ENCODE results near the gene BEST2. TPM values are rescaled to one million over a fixed set of nuclear protein-coding genes. Genes with fewer than 3 reads are reported as not detected.

Gene BEST2
- total RNA-seq (2021), result 3.3 to 4.7 TPM (median 4.1 TPM) in 3 replicates
- Bru-seq, nascent RNA, result percentile 25 among the genes with signal in this experiment
- long read RNA-seq, experiment 1, transcript BEST2-204 (10 exons, 2,000 nt), result major isoform, 10 of 11 reads
- long read RNA-seq, experiment 1, partial matches to known transcripts, result 0 of 11 reads
- long read RNA-seq, experiment 1, other reads (novel, unspliced or antisense), result 0 of 11 reads
- long read RNA-seq, experiment 2, partial matches to known transcripts, result 1 of 6 reads
- long read RNA-seq, experiment 2, other reads (novel, unspliced or antisense), result 0 of 6 reads
- long read RNA-seq, experiment 3, result 0 reads

DNA sequence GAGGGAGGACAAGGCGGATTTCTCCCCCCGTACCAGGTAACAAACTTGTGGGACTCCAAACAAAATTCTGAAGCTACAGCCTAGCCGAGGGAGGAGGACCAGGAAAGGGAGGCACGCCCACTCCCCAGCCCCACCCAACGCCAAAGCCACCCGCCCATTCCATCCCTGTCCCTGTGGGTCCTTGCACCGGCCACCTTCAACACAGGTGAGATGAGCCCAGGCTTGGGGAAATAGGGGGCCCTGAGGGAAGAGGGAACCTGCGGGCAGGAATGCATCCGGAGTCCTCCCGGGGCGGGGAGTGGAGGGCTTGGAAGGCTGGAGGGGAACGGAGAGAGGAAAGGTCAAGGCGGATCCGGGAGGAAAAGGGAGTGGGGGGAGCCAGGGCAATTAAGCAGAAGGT, at the start of gene BEST2:
Gene BEST2 (plus strand): TSS at position 157 of the 400 bp plus-strand sequence. CDS start 802 bp downstream, outside the sequence.
- Mint-ChIP-seq H3K27me3 (ENCODE audit: low read depth) (peaks cover 49% of the 10 kb centered on the region), H3K36me3 (peaks cover 13% of the 10 kb centered on the region), H3K27ac (no peak within 1 kb of the TSS), H3K9me3 (no peaks in the 10 kb centered on the region), H3K4me1 (peaks cover 13% of the 10 kb centered on the region), H3K4me3 (peak within 1 kb of the TSS; percentile 69)
- ATAC-seq (peak; percentile 74), DNase-seq (ENCODE audit: low spot score) (peak; percentile 61)
- POLR2A ChIA-PET, result no interaction called here
- TF ChIP-seq, protein P1, sequence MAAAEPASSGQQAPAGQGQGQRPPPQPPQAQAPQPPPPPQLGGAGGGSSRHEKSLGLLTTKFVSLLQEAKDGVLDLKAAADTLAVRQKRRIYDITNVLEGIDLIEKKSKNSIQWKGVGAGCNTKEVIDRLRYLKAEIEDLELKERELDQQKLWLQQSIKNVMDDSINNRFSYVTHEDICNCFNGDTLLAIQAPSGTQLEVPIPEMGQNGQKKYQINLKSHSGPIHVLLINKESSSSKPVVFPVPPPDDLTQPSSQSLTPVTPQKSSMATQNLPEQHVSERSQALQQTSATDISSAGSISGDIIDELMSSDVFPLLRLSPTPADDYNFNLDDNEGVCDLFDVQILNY (CRISPR knock-in tag; IDR thresholded peaks at IDR 0.05), result no peak
- TF ChIP-seq SP1 (CRISPR knock-in tag; conservative IDR thresholded peaks at IDR 0.05), result 0 out of 2 replicates have a peak, but pooled peaks have one; percentile 57
- TF ChIP-seq, protein P2, sequence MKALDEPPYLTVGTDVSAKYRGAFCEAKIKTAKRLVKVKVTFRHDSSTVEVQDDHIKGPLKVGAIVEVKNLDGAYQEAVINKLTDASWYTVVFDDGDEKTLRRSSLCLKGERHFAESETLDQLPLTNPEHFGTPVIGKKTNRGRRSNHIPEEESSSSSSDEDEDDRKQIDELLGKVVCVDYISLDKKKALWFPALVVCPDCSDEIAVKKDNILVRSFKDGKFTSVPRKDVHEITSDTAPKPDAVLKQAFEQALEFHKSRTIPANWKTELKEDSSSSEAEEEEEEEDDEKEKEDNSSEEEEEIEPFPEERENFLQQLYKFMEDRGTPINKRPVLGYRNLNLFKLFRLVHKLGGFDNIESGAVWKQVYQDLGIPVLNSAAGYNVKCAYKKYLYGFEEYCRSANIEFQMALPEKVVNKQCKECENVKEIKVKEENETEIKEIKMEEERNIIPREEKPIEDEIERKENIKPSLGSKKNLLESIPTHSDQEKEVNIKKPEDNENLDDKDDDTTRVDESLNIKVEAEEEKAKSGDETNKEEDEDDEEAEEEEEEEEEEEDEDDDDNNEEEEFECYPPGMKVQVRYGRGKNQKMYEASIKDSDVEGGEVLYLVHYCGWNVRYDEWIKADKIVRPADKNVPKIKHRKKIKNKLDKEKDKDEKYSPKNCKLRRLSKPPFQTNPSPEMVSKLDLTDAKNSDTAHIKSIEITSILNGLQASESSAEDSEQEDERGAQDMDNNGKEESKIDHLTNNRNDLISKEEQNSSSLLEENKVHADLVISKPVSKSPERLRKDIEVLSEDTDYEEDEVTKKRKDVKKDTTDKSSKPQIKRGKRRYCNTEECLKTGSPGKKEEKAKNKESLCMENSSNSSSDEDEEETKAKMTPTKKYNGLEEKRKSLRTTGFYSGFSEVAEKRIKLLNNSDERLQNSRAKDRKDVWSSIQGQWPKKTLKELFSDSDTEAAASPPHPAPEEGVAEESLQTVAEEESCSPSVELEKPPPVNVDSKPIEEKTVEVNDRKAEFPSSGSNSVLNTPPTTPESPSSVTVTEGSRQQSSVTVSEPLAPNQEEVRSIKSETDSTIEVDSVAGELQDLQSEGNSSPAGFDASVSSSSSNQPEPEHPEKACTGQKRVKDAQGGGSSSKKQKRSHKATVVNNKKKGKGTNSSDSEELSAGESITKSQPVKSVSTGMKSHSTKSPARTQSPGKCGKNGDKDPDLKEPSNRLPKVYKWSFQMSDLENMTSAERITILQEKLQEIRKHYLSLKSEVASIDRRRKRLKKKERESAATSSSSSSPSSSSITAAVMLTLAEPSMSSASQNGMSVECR (CRISPR knock-in tag; IDR thresholded peaks at IDR 0.05; ENCODE audit: borderline replicate concordance), result 0 out of 2 replicates have a peak, but pooled peaks have one; percentile 28
- CTCF ChIA-PET, result interaction anchor here (1.4 to 2.5 kb wide), 5 partner anchors 9 to 121 kb away, joined by 3 to 17 read pairs (median 5); partner anchors contain the start of gene GET3

DNA sequence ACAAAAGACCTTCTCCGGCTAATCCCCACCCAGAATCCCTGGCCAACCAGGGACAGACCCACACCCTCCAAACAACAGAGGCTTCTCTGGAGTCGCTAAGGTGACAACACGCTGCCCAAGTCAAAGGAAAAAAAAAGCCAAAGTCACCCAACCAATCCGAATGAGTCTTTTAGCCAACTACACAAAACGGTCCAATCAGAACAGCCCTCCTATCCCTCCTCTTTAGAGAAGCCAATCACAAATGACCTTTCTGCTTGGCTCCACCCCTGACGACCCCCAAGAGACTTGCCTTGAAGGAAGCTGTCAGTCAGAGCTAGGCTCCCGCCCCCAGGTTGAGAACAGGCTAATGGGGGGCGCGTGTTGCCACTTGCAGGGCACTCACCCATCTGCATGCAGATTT, 48.5 kb upstream of the BEST2 start:
- H3K4me3 Mint-ChIP-seq, result no peak overlapping the region
- CTCF ChIA-PET, result interaction anchor here (0.6 to 2.4 kb wide), 10 partner anchors 14 to 144 kb away, joined by 3 to 11 read pairs (median 6); no protein-coding TSS in a partner anchor

DNA sequence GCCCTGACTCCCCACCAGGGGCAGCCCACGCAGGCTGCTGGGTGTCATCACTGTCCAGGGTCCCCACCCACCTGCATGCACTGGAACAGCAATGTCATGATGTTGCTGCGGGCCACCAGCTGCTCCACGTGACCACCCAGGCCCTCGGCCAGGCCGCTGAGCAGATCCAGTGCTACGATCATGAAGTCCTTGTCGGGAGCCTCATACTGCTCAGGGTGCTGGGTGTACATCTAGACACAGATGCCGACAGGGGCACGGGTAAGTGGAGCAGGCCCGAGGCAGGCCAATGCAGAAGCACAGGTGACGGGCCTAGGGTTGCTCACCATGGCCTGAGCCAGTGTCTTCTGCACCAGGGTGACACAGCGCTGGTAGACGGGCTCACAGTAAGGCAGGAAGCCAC, 46.4 kb upstream of the BEST2 start:
- no peaks in the 10 kb centered on the region for H3K9me3 Mint-ChIP-seq
- peaks cover 4% of the 10 kb centered on the region for H3K4me1 Mint-ChIP-seq
- ChIA-PET CTCF (interaction anchor here (2.4 kb wide), 1 partner anchor 55 kb away, joined by 11 read pairs; no protein-coding TSS in a partner anchor), POLR2A (no interaction called here)
- no peak overlapping the region for H3K4me3 Mint-ChIP-seq
- ATAC-seq (no peak), DNase-seq (ENCODE audit: low spot score) (no peak)
- H3K27ac Mint-ChIP-seq, result no peak overlapping the region
- H3K27me3 Mint-ChIP-seq (ENCODE audit: low read depth), result no peaks in the 10 kb centered on the region; the same call in 1 of the 2 replicates
- peaks cover 70% of the 10 kb centered on the region for H3K36me3 Mint-ChIP-seq
- TF ChIP-seq, protein P3, sequence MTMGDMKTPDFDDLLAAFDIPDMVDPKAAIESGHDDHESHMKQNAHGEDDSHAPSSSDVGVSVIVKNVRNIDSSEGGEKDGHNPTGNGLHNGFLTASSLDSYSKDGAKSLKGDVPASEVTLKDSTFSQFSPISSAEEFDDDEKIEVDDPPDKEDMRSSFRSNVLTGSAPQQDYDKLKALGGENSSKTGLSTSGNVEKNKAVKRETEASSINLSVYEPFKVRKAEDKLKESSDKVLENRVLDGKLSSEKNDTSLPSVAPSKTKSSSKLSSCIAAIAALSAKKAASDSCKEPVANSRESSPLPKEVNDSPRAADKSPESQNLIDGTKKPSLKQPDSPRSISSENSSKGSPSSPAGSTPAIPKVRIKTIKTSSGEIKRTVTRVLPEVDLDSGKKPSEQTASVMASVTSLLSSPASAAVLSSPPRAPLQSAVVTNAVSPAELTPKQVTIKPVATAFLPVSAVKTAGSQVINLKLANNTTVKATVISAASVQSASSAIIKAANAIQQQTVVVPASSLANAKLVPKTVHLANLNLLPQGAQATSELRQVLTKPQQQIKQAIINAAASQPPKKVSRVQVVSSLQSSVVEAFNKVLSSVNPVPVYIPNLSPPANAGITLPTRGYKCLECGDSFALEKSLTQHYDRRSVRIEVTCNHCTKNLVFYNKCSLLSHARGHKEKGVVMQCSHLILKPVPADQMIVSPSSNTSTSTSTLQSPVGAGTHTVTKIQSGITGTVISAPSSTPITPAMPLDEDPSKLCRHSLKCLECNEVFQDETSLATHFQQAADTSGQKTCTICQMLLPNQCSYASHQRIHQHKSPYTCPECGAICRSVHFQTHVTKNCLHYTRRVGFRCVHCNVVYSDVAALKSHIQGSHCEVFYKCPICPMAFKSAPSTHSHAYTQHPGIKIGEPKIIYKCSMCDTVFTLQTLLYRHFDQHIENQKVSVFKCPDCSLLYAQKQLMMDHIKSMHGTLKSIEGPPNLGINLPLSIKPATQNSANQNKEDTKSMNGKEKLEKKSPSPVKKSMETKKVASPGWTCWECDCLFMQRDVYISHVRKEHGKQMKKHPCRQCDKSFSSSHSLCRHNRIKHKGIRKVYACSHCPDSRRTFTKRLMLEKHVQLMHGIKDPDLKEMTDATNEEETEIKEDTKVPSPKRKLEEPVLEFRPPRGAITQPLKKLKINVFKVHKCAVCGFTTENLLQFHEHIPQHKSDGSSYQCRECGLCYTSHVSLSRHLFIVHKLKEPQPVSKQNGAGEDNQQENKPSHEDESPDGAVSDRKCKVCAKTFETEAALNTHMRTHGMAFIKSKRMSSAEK (CRISPR knock-in tag; IDR thresholded peaks at IDR 0.05; ENCODE audit: borderline replicate concordance), result no peak
- TF ChIP-seq EMX1 (CRISPR knock-in tag; IDR thresholded peaks at IDR 0.05) (no peak), JAZF1 (CRISPR knock-in tag; IDR thresholded peaks at IDR 0.05) (no peak), FOXP1 (CRISPR knock-in tag; IDR thresholded peaks at IDR 0.05; ENCODE audit: borderline replicate concordance) (no peak), TEAD4 (CRISPR knock-in tag; IDR thresholded peaks at IDR 0.05) (no peak), ZNF416 (CRISPR knock-in tag; IDR thresholded peaks at IDR 0.05) (no peak), SOX15 (CRISPR knock-in tag; IDR thresholded peaks at IDR 0.05) (no peak), SP1 (CRISPR knock-in tag; conservative IDR thresholded peaks at IDR 0.05) (no peak), ZNF671 (CRISPR knock-in tag; IDR thresholded peaks at IDR 0.05) (no peak), SMAD3 (CRISPR knock-in tag; IDR thresholded peaks at IDR 0.05; ENCODE audit: borderline replicate concordance) (no peak)
- TF ChIP-seq, protein P4, sequence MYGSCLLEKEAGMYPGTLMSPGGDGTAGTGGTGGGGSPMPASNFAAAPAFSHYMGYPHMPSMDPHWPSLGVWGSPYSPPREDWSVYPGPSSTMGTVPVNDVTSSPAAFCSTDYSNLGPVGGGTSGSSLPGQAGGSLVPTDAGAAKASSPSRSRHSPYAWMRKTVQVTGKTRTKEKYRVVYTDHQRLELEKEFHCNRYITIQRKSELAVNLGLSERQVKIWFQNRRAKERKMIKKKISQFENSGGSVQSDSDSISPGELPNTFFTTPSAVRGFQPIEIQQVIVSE (CRISPR knock-in tag; IDR thresholded peaks at IDR 0.05; ENCODE audit: borderline replicate concordance), result no peak
- TF ChIP-seq, protein P5, sequence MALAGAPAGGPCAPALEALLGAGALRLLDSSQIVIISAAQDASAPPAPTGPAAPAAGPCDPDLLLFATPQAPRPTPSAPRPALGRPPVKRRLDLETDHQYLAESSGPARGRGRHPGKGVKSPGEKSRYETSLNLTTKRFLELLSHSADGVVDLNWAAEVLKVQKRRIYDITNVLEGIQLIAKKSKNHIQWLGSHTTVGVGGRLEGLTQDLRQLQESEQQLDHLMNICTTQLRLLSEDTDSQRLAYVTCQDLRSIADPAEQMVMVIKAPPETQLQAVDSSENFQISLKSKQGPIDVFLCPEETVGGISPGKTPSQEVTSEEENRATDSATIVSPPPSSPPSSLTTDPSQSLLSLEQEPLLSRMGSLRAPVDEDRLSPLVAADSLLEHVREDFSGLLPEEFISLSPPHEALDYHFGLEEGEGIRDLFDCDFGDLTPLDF (CRISPR knock-in tag; IDR thresholded peaks at IDR 0.05), result no peak
- TF ChIP-seq, protein P6, sequence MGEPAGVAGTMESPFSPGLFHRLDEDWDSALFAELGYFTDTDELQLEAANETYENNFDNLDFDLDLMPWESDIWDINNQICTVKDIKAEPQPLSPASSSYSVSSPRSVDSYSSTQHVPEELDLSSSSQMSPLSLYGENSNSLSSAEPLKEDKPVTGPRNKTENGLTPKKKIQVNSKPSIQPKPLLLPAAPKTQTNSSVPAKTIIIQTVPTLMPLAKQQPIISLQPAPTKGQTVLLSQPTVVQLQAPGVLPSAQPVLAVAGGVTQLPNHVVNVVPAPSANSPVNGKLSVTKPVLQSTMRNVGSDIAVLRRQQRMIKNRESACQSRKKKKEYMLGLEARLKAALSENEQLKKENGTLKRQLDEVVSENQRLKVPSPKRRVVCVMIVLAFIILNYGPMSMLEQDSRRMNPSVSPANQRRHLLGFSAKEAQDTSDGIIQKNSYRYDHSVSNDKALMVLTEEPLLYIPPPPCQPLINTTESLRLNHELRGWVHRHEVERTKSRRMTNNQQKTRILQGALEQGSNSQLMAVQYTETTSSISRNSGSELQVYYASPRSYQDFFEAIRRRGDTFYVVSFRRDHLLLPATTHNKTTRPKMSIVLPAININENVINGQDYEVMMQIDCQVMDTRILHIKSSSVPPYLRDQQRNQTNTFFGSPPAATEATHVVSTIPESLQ (CRISPR knock-in tag; IDR thresholded peaks at IDR 0.05), result no peak

More for the DNA sequence above, 48.5 kb upstream of the BEST2 start:
- peaks cover 4% of the 10 kb centered on the region for H3K4me1 Mint-ChIP-seq
- DNase-seq (ENCODE audit: low spot score) (peak; percentile 88), ATAC-seq (peak; percentile 96)
- POLR2A ChIA-PET, result interaction anchor here (0.7 kb wide), 1 partner anchor 16 kb away, joined by 3 read pairs; the partner anchor contains the start of gene GNG14
- peaks cover 63% of the 10 kb centered on the region for H3K36me3 Mint-ChIP-seq
- TF ChIP-seq NR1H2 (CRISPR knock-in tag; IDR thresholded peaks at IDR 0.05), result no peak
- peak; percentile 82 for TF ChIP-seq NFYB (CRISPR knock-in tag; conservative IDR thresholded peaks at IDR 0.05; ENCODE audit: low read depth)
- no peaks in the 10 kb centered on the region for H3K9me3 Mint-ChIP-seq
- H3K27me3 Mint-ChIP-seq (ENCODE audit: low read depth), result no peaks in the 10 kb centered on the region; the same call in 1 of the 2 replicates
- H3K27ac Mint-ChIP-seq, result peak overlapping the region; percentile 94

Measured in WTC11 (cell line).